Measurements from ENCODE around the gene PIGS.

Gene PIGS

DNA sequence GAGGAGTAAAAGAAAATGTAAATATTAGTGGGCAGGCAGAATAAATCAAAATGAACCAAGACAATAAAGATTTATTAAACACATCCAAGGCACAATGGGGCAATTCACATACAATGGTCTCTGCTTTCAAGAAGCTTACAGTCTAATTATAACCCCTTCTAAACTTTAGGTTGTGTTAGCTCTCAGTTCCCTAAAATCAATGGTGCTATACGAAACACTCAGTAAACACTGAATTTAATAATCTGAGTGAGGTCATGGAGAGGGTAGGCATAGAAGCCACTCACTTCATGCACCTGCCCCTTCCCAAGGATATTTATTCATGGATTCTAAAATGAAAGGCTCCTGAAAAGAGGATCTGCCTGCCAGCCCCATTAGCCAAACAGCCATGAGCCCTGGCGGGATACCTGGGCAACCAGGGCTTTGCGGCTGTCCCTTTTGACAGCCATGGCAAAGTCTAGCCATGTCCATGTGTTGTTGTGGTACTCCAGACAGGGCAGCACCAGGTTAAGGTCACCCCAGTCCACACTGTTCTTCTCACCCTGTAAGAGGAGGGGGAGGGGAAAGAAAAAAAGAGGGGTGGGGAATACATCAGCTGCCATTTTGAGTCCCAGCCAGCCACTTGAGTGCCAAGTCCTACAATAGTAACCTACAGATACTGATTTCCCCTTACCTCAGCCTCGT, 44.1 kb upstream of the PIGS start:
- Histone ChIP-seq H2BK12ac (ENCODE audit: low read length in 2 of 2) (no peak overlapping the region), H2BK15ac (ENCODE audit: low read depth, poor library complexity, severe bottlenecking) (no peak overlapping the region), H4K8ac (ENCODE audit: low read length) (no peak overlapping the region), H4K91ac (ENCODE audit: low read length) (no peak overlapping the region), H3K4me3 (ENCODE audit: insufficient read depth in 1 of 2, low read depth in 1 of 2, low read length in 2 of 2) (no peak overlapping the region), H2AFZ (ENCODE audit: low read depth, low read length) (no peak overlapping the region), H2BK120ac (ENCODE audit: low read depth, low read length) (no peak overlapping the region), H3K36me3 (ENCODE audit: control insufficient read depth in 1 of 2, insufficient read depth in 2 of 2, low read depth in 1 of 2, low read length in 2 of 2) (peaks cover 69 to 99% of the 10 kb centered on the region in 2 experiments), H3K4me1 (ENCODE audit: control insufficient read depth, insufficient read depth, low read depth, low read length) (no peaks in the 10 kb centered on the region), H3K9ac (ENCODE audit: low read length) (no peak overlapping the region), H2BK5ac (ENCODE audit: low read depth, low read length, poor library complexity, severe bottlenecking) (no peak overlapping the region), H3K4ac (ENCODE audit: low read depth in 1 of 2, low read length in 2 of 2) (no peak overlapping the region), H3K23ac (ENCODE audit: low read length in 2 of 2) (no peak overlapping the region), H3K18ac (ENCODE audit: low read depth in 1 of 2, low read length in 2 of 2) (no peak overlapping the region), H3K14ac (ENCODE audit: low read length in 2 of 2) (no peak overlapping the region), H2AK5ac (ENCODE audit: low read length, severe bottlenecking) (no peak overlapping the region), H3K79me1 (replicated peaks; ENCODE audit: low read length, poor library complexity, severe bottlenecking) (peaks cover 5% of the 10 kb centered on the region), H3K4me2 (ENCODE audit: low read length, poor library complexity, severe bottlenecking) (no peak overlapping the region), H3K9me3 (ENCODE audit: control insufficient read depth, low read length) (no peaks in the 10 kb centered on the region), H3K27ac (ENCODE audit: low read length, poor library complexity, severe bottlenecking) (no peak overlapping the region), H3K27me3 (ENCODE audit: control insufficient read depth in 1 of 2, insufficient read depth in 1 of 2, low read length in 2 of 2) (no peaks in the 10 kb centered on the region)
- WGBS = 98% methylated on average over 3 of the region's 4 CpGs
- no peak for DNase-seq

- Histone ChIP-seq H3K9me3 (ENCODE audit: control insufficient read depth, low read length) (no peaks in the 10 kb centered on the region), H3K27me3 (ENCODE audit: control insufficient read depth in 1 of 2, insufficient read depth in 1 of 2, low read length in 2 of 2) (no peaks in the 10 kb centered on the region), H3K9ac (ENCODE audit: low read length) (no peak within 1 kb of the TSS), H3K27ac (ENCODE audit: low read length, poor library complexity, severe bottlenecking) (no peak within 1 kb of the TSS), H3K23ac (ENCODE audit: low read length in 2 of 2) (no peak within 1 kb of the TSS), H3K4me2 (ENCODE audit: low read length, poor library complexity, severe bottlenecking) (no peak within 1 kb of the TSS), H2BK15ac (ENCODE audit: low read depth, poor library complexity, severe bottlenecking) (no peak within 1 kb of the TSS), H3K4me1 (ENCODE audit: control insufficient read depth, insufficient read depth, low read depth, low read length) (no peaks in the 10 kb centered on the region), H2AFZ (ENCODE audit: low read depth, low read length) (no peak within 1 kb of the TSS), H4K8ac (ENCODE audit: low read length) (no peak within 1 kb of the TSS), H3K4ac (ENCODE audit: low read depth in 1 of 2, low read length in 2 of 2) (no peak within 1 kb of the TSS), H2BK12ac (ENCODE audit: low read length in 2 of 2) (no peak within 1 kb of the TSS), H2AK5ac (ENCODE audit: low read length, severe bottlenecking) (no peak within 1 kb of the TSS), H3K79me1 (replicated peaks; ENCODE audit: low read length, poor library complexity, severe bottlenecking) (peaks cover 5% of the 10 kb centered on the region), H2BK5ac (ENCODE audit: low read depth, low read length, poor library complexity, severe bottlenecking) (no peak within 1 kb of the TSS), H2BK120ac (ENCODE audit: low read depth, low read length) (no peak within 1 kb of the TSS), H3K36me3 (ENCODE audit: control insufficient read depth in 1 of 2, insufficient read depth in 2 of 2, low read depth in 1 of 2, low read length in 2 of 2) (peaks cover 63 to 93% of the 10 kb centered on the region in 2 experiments), H3K14ac (ENCODE audit: low read length in 2 of 2) (no peak within 1 kb of the TSS), H4K91ac (ENCODE audit: low read length) (no peak within 1 kb of the TSS), H3K4me3 (ENCODE audit: insufficient read depth in 1 of 2, low read depth in 1 of 2, low read length in 2 of 2) (no peak within 1 kb of the TSS), H3K18ac (ENCODE audit: low read depth in 1 of 2, low read length in 2 of 2) (no peak within 1 kb of the TSS)
- DNase-seq = no peak
- 84% methylated on average over 5 of the region's 5 CpGs for WGBS
Observed at GRCh38 chr17:28613931-28614381, 42.6 kb upstream of the PIGS start, which contains the start of gene RSKR. RSKR (minus strand) TSS chr17:28614185; CDS start chr17:28614161, 24 bp downstream.

DNA sequence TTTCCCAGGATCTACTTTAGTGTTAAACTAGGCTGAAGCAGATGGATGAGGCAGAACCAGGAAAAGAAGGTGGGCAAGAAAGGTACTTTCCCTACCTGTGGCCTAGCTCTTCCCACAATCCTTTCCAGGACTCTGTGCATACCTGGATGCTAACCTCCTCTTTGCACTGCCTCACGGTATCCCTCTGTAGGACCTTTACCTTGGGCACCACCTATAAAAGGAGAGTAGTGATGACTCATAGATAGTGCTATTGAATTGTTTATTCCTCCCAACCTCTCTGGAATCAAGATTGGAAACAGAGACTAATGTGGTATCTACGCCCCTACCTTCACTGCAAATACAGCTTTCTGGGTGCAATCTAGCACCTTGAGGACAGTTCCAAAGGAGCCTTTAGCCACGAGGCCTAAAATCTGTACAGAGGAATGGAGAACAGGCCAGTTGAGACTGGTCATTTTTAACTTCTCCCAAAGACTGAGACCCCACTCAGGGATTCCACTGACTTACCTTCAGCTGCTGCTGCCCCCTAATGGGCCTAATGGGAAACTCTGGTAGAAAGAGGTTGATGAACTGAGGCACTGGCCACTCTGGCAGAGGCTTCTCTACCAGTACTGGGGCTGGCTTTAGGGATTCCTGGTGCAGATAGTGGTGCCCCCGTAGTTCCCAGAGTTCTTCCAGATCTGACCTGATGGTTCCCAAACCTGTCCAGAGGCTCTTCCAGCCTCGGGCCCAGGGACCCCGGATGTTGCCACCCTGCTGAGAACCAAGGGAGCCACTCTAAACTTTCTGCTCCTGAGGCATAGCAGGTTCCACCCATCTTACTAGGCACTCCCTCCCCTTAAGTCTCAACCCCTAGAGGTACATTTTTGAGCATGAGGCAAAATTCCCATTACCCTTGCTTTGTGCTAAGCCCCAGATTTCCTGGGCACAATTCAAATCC, 41.9 kb upstream of the PIGS start:
- no peak overlapping the region for H3K4me2 ChIP-seq (ENCODE audit: low read length, poor library complexity, severe bottlenecking)
- no peak overlapping the region for H2AFZ ChIP-seq (ENCODE audit: low read depth, low read length)
- H2BK15ac ChIP-seq (ENCODE audit: low read depth, poor library complexity, severe bottlenecking) = no peak overlapping the region
- no peak overlapping the region for H4K8ac ChIP-seq (ENCODE audit: low read length)
- no peak overlapping the region for H3K14ac ChIP-seq (ENCODE audit: low read length in 2 of 2)
- no peaks in the 10 kb centered on the region for H3K9me3 ChIP-seq (ENCODE audit: control insufficient read depth, low read length)
- no peak overlapping the region for H3K9ac ChIP-seq (ENCODE audit: low read length)
- no peaks in the 10 kb centered on the region for H3K4me1 ChIP-seq (ENCODE audit: control insufficient read depth, insufficient read depth, low read depth, low read length)
- no peak overlapping the region for H3K23ac ChIP-seq (ENCODE audit: low read length in 2 of 2)
- peaks cover 2% of the 10 kb centered on the region for H3K79me1 ChIP-seq (replicated peaks; ENCODE audit: low read length, poor library complexity, severe bottlenecking)
- H2BK120ac ChIP-seq (ENCODE audit: low read depth, low read length) = no peak overlapping the region
- H2BK5ac ChIP-seq (ENCODE audit: low read depth, low read length, poor library complexity, severe bottlenecking) = no peak overlapping the region
- no peaks in the 10 kb centered on the region for H3K27me3 ChIP-seq (ENCODE audit: control insufficient read depth in 1 of 2, insufficient read depth in 1 of 2, low read length in 2 of 2)
- DNase-seq = peak; percentile 47
- H3K36me3 ChIP-seq (ENCODE audit: control insufficient read depth in 1 of 2, insufficient read depth in 2 of 2, low read depth in 1 of 2, low read length in 2 of 2) = peaks cover 58 to 86% of the 10 kb centered on the region in 2 experiments
- H3K4me3 ChIP-seq (ENCODE audit: insufficient read depth in 1 of 2, low read depth in 1 of 2, low read length in 2 of 2) = no peak overlapping the region
- H2BK12ac ChIP-seq (ENCODE audit: low read length in 2 of 2) = no peak overlapping the region
- no peak overlapping the region for H3K18ac ChIP-seq (ENCODE audit: low read depth in 1 of 2, low read length in 2 of 2)
- WGBS = 94% methylated on average over 5 of the region's 6 CpGs
- H3K4ac ChIP-seq (ENCODE audit: low read depth in 1 of 2, low read length in 2 of 2) = no peak overlapping the region
- H4K91ac ChIP-seq (ENCODE audit: low read length) = no peak overlapping the region
- H2AK5ac ChIP-seq (ENCODE audit: low read length, severe bottlenecking) = no peak overlapping the region
- no peak overlapping the region for H3K27ac ChIP-seq (ENCODE audit: low read length, poor library complexity, severe bottlenecking)

- no peak overlapping the region for H2BK12ac ChIP-seq (ENCODE audit: low read length in 2 of 2)
- no peak for DNase-seq
- H3K4me3 ChIP-seq (ENCODE audit: insufficient read depth in 1 of 2, low read depth in 1 of 2, low read length in 2 of 2) = no peak overlapping the region
- no peak overlapping the region for H3K4ac ChIP-seq (ENCODE audit: low read depth in 1 of 2, low read length in 2 of 2)
- H4K91ac ChIP-seq (ENCODE audit: low read length) = no peak overlapping the region
- no peak overlapping the region for H3K9ac ChIP-seq (ENCODE audit: low read length)
- peaks cover 2% of the 10 kb centered on the region for H3K79me1 ChIP-seq (replicated peaks; ENCODE audit: low read length, poor library complexity, severe bottlenecking)
- peaks cover 52 to 79% of the 10 kb centered on the region in 2 experiments for H3K36me3 ChIP-seq (ENCODE audit: control insufficient read depth in 1 of 2, insufficient read depth in 2 of 2, low read depth in 1 of 2, low read length in 2 of 2)
- H3K9me3 ChIP-seq (ENCODE audit: control insufficient read depth, low read length) = no peaks in the 10 kb centered on the region
- H3K4me1 ChIP-seq (ENCODE audit: control insufficient read depth, insufficient read depth, low read depth, low read length) = no peaks in the 10 kb centered on the region
- no peak overlapping the region for H3K23ac ChIP-seq (ENCODE audit: low read length in 2 of 2)
- no peak overlapping the region for H3K14ac ChIP-seq (ENCODE audit: low read length in 2 of 2)
- no peak overlapping the region for H2BK15ac ChIP-seq (ENCODE audit: low read depth, poor library complexity, severe bottlenecking)
- no peak overlapping the region for H2BK120ac ChIP-seq (ENCODE audit: low read depth, low read length)
- no peak overlapping the region for H2AFZ ChIP-seq (ENCODE audit: low read depth, low read length)
- H3K27me3 ChIP-seq (ENCODE audit: control insufficient read depth in 1 of 2, insufficient read depth in 1 of 2, low read length in 2 of 2) = no peaks in the 10 kb centered on the region
- WGBS = 92% methylated on average over 2 of the region's 2 CpGs
- no peak overlapping the region for H4K8ac ChIP-seq (ENCODE audit: low read length)
- H2AK5ac ChIP-seq (ENCODE audit: low read length, severe bottlenecking) = no peak overlapping the region
- H2BK5ac ChIP-seq (ENCODE audit: low read depth, low read length, poor library complexity, severe bottlenecking) = no peak overlapping the region
- H3K27ac ChIP-seq (ENCODE audit: low read length, poor library complexity, severe bottlenecking) = no peak overlapping the region
- no peak overlapping the region for H3K18ac ChIP-seq (ENCODE audit: low read depth in 1 of 2, low read length in 2 of 2)
- H3K4me2 ChIP-seq (ENCODE audit: low read length, poor library complexity, severe bottlenecking) = no peak overlapping the region
Observed at GRCh38 chr17:28612531-28612930, 41.2 kb upstream of the PIGS start.

All from mesenchymal stem cell (in vitro differentiated cells and primary cell).